K562 (cell line): ENCODE measurements around the gene ADAMTS7. TPM values are rescaled to one million over a fixed set of nuclear protein-coding genes. Genes with fewer than 3 reads are reported as not detected.

Experiments used
- ATAC-seq: fragments of 200-7000 bp; cut with Tn5 transposase; 3 replicates; pipeline ENCODE4 v1.9.1; 2020; ENCODE audit warnings: moderate library complexity
- Bru-seq: library from RNA; stranded (reverse); fragments of 400-500 nt; gene quantifications from one replicate; lab custom pipeline; 2021; lab: Mats Ljungman, UMichigan
- BruChase-seq, 2 experiments: library from RNA; stranded (reverse); fragments of 400-500 nt; gene quantifications; one replicate each; lab custom pipeline; 2021; lab: Mats Ljungman, UMichigan
- BruUV-seq: library from RNA; stranded (reverse); fragments of 400-500 nt; replicated peaks from 2 replicates; lab custom pipeline; 2021; lab: Mats Ljungman, UMichigan
- CTCF ChIA-PET: fragments of 300-600 bp; formaldehyde crosslinking; extraction: SDS; loops from one replicate; lab custom pipeline; 2021; ENCODE audit warnings: low intra/inter-chr PET ratio; lab: Yijun Ruan, JAX
- POLR2A ChIA-PET: fragments of 300-600, 350-650 bp; sonication (Branson Sonifier 250); formaldehyde crosslinking; extraction: SDS; loops from one replicate; lab custom pipeline; 2021; ENCODE audit warnings: antibody characterized with exemption, inconsistent platforms; lab: Yijun Ruan, JAX
- DNase-seq, 4 experiments: peaks; one replicate each; pipeline versions ENCODE4 v3.0.0 to v3.0.0-alpha.2; 2011 to 2018; ENCODE audit warnings: low spot score in 3 of 4, mixed read lengths in 3 of 4; ENCODE audit errors: extremely low read depth in 1 of 4
- FAIRE-seq: peaks from 2 replicates; lab custom pipeline; 2011; peaks lifted over from hg19 to GRCh38; lab: Jason Lieb, UNC
- H2AFZ ChIP-seq: 2 replicates; pipeline ENCODE4 v1.6.0; 2011; ENCODE audit warnings: low read depth, low read length, control low read depth, inconsistent platforms
- H3K27ac ChIP-seq: fragments of 200-600 bp; 3 replicates; pipeline ENCODE4 v1.8.0; 2011; ENCODE audit warnings: low read depth, mild to moderate bottlenecking, control low read depth, inconsistent platforms, low read length, moderate library complexity, mixed read lengths; ENCODE audit errors: extremely low read depth
- H3K27me3 ChIP-seq, 2 experiments: fragments of 300-600 bp in 1 of 2; 2 replicates in 1 of 2; 3 replicates in 1 of 2; pipeline versions ENCODE4 v1.6.0 to v1.8.0; 2011; ENCODE audit warnings: inconsistent platforms in 2 of 2, low read length in 2 of 2, mild to moderate bottlenecking in 1 of 2, mixed read lengths in 1 of 2, moderate library complexity in 1 of 2; ENCODE audit not compliant: control insufficient read depth in 2 of 2, insufficient read depth in 2 of 2
- H3K36me3 ChIP-seq: fragments of 300-600 bp; 3 replicates; pipeline ENCODE4 v1.8.0; 2011; ENCODE audit warnings: mild to moderate bottlenecking, low read length, inconsistent platforms; ENCODE audit not compliant: control insufficient read depth, insufficient read depth
- H3K4me1 ChIP-seq, 2 experiments: fragments of 200-600 bp in 1 of 2; replicated peaks in 1 of 2; 2 replicates in 1 of 2; 3 replicates in 1 of 2; pipeline versions ENCODE4 v1.5.1 to v1.8.0; 2011; ENCODE audit warnings: inconsistent platforms in 2 of 2, low read length in 2 of 2, mild to moderate bottlenecking in 1 of 2, mixed read lengths in 1 of 2, moderate library complexity in 1 of 2; ENCODE audit not compliant: control insufficient read depth in 2 of 2, insufficient read depth in 2 of 2
- H3K4me2 ChIP-seq: 2 replicates; pipeline ENCODE4 v1.6.1; 2011; ENCODE audit warnings: low read length, control low read depth, inconsistent platforms, mixed read lengths; ENCODE audit not compliant: insufficient read depth
- H3K4me3 ChIP-seq: fragments of 200-600 bp; sonication (generic), shearing (Covaris generic); 2 replicates; pipeline ENCODE4 v1.5.1; 2016; ENCODE audit warnings: control low read depth, inconsistent platforms
- H3K79me2 ChIP-seq: fragments of 200-600 bp; 3 replicates; pipeline ENCODE4 v1.8.0; 2011; ENCODE audit warnings: low read length, inconsistent platforms; ENCODE audit not compliant: control insufficient read depth, insufficient read depth
- H3K9ac ChIP-seq, 2 experiments: 2 replicates each; pipeline versions ENCODE4 v1.6.0 to v1.6.1; 2011; ENCODE audit warnings: low read depth in 2 of 2, low read length in 2 of 2, control low read depth in 1 of 2, inconsistent platforms in 1 of 2, mild to moderate bottlenecking in 1 of 2, mixed read lengths in 1 of 2; ENCODE audit not compliant: insufficient read depth in 1 of 2
- H3K9me1 ChIP-seq: one replicate; pipeline ENCODE4 v1.6.0; 2011; ENCODE audit warnings: inconsistent platforms, mild to moderate bottlenecking, low read length, moderate library complexity; ENCODE audit not compliant: control insufficient read depth, insufficient read depth
- H3K9me3 ChIP-seq: replicated peaks from 2 replicates; pipeline ENCODE4 v1.5.1; 2011; ENCODE audit warnings: low read depth, low read length, inconsistent platforms; ENCODE audit not compliant: control insufficient read depth, insufficient read depth
- H4K20me1 ChIP-seq: replicated peaks from 2 replicates; pipeline ENCODE4 v1.6.1; 2011; ENCODE audit warnings: low read length, inconsistent platforms, mixed read lengths; ENCODE audit not compliant: control insufficient read depth, insufficient read depth
- CTCFL ChIP-seq: IDR thresholded peaks from 2 replicates; pipeline ENCODE4 v1.6.1; 2011; ENCODE audit warnings: borderline replicate concordance, low read depth, mild to moderate bottlenecking, moderate library complexity, low read length; ENCODE audit not compliant: insufficient read depth, poor library complexity, severe bottlenecking
- MYC ChIP-seq, 2 experiments: fragments of 250-450 bp in 1 of 2; sonication (Bioruptor Pico) in 1 of 2; IDR thresholded peaks; 2 replicates each; pipeline versions ENCODE4 v1.5.1 to v1.6.1; 2012 to 2021; ENCODE audit warnings: low read depth in 2 of 2, borderline replicate concordance in 1 of 2, improper control_type of control experiment in 1 of 2, low read length in 1 of 2, mild to moderate bottlenecking in 1 of 2, moderate library complexity in 1 of 2
- RB1 ChIP-seq: fragments of 450-650 bp; IDR thresholded peaks from 2 replicates; pipeline ENCODE4 v1.6.1; 2017; ENCODE audit warnings: low read depth, mild to moderate bottlenecking
- STAT5A ChIP-seq: IDR thresholded peaks from 2 replicates; pipeline ENCODE4 v1.6.1; 2012; ENCODE audit warnings: low read length, inconsistent platforms, borderline replicate concordance
- WGBS: fragments of 100-300 bp; shearing (Covaris generic); methylation state at CpG from one replicate; pipeline ENCODE4 v1.1.6; 2016; ENCODE audit warnings: low coverage, mixed read lengths; ENCODE audit not compliant: insufficient coverage; ENCODE audit errors: missing lambda C conversion rate; 5-methylcytosine and 5-hydroxymethylcytosine counted together
- in situ Hi-C: fragments of 300-500 bp; cut with MboI; formaldehyde crosslinking; loops from 4 replicates; pipeline ENCODE4 v1.15.0; 2018; ENCODE audit warnings: inconsistent platforms, mixed read lengths
- intact Hi-C: fragments of 100-400 bp; cut with micrococcal nuclease; formaldehyde crosslinking; loops from 2 replicates; pipeline ENCODE4 v1.14.2; 2022
- long read RNA-seq, 3 experiments: library from polyadenylated mRNA in 2 of 3; library from RNA in 1 of 3; unstranded in 2 of 3; stranded (forward) in 1 of 3; transcript quantifications; one replicate each; pipeline ENCODE4 v2.0.0, GENCODE V29; 2019 to 2022
- polyA minus RNA-seq, 3 experiments: library from RNA; depleted of rRNA, polyadenylated mRNA; stranded (reverse); fragments of >200 nt; gene quantifications; 2 replicates each; pipeline ENCODE4 v1.2.3, GENCODE V29; 2011
- polyA plus RNA-seq, 8 experiments: library from polyadenylated mRNA; depleted of rRNA in 4 of 8; stranded (reverse) in 5 of 8; unstranded in 3 of 8; fragments of >200 nt; fragmentation: Nextera tagmentation in 2 of 8; fragmentation: Illumina TruSeq in 1 of 8; extraction: Ambion mirVana in 2 of 8; extraction: Trizol in 1 of 8; gene quantifications; 2 replicates each; pipeline versions ENCODE4 v1.2.1 to v1.2.3, GENCODE V29; 2011 to 2014; ENCODE audit warnings: inconsistent platforms in 1 of 8, missing spikeins in 1 of 8
- total RNA-seq, 7 experiments: library from RNA; depleted of rRNA in 6 of 7; stranded (reverse); fragments of >200 nt in 6 of 7; fragmentation: Illumina TruSeq in 2 of 7; extraction: Trizol in 2 of 7; gene quantifications; 2 replicates each; pipeline versions ENCODE4 v1.2.1 to v1.2.3, GENCODE V29; 2011 to 2021; ENCODE audit warnings: low replicate concordance in 1 of 7
- TF ChIP-seq, protein P1 (sequence below), 2 experiments: IDR thresholded peaks; 2 replicates each; pipeline ENCODE4 v1.6.1; 2012; ENCODE audit warnings: improper control_type of control experiment in 2 of 2, low read depth in 2 of 2, low read length in 2 of 2, borderline replicate concordance in 1 of 2

The ADAMTS7 gene, protein sequence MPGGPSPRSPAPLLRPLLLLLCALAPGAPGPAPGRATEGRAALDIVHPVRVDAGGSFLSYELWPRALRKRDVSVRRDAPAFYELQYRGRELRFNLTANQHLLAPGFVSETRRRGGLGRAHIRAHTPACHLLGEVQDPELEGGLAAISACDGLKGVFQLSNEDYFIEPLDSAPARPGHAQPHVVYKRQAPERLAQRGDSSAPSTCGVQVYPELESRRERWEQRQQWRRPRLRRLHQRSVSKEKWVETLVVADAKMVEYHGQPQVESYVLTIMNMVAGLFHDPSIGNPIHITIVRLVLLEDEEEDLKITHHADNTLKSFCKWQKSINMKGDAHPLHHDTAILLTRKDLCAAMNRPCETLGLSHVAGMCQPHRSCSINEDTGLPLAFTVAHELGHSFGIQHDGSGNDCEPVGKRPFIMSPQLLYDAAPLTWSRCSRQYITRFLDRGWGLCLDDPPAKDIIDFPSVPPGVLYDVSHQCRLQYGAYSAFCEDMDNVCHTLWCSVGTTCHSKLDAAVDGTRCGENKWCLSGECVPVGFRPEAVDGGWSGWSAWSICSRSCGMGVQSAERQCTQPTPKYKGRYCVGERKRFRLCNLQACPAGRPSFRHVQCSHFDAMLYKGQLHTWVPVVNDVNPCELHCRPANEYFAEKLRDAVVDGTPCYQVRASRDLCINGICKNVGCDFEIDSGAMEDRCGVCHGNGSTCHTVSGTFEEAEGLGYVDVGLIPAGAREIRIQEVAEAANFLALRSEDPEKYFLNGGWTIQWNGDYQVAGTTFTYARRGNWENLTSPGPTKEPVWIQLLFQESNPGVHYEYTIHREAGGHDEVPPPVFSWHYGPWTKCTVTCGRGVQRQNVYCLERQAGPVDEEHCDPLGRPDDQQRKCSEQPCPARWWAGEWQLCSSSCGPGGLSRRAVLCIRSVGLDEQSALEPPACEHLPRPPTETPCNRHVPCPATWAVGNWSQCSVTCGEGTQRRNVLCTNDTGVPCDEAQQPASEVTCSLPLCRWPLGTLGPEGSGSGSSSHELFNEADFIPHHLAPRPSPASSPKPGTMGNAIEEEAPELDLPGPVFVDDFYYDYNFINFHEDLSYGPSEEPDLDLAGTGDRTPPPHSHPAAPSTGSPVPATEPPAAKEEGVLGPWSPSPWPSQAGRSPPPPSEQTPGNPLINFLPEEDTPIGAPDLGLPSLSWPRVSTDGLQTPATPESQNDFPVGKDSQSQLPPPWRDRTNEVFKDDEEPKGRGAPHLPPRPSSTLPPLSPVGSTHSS (N-terminal part only)
- 0.76 TPM in 1 of 2 replicates, not detected in the other for total RNA-seq (2011; cell fraction: chromatin; rRNA removed; ENCODE audit: low replicate concordance)
- total RNA-seq (2011; cell fraction: nucleolus; rRNA removed), result 0.13 and 0.50 TPM in 2 replicates
- total RNA-seq (2011; cell fraction: nucleoplasm; rRNA removed), result 0.31 TPM in 1 of 2 replicates, not detected in the other
- not detected in 2 replicates for total RNA-seq (2014; rRNA removed)
- total RNA-seq (2014; rRNA removed; fragmentation: Illumina TruSeq; extraction: Trizol), result not detected in 2 replicates
- not detected in 2 replicates for total RNA-seq (2015; rRNA removed; fragmentation: Illumina TruSeq; extraction: Trizol)
- 0.07 and 0.13 TPM in 2 replicates for total RNA-seq (2021)
- 0.12 TPM in 1 of 2 replicates, not detected in the other for polyA plus RNA-seq (2011; rRNA removed)
- polyA plus RNA-seq (2011; cell fraction: cytosol; rRNA removed), result 0.06 and 0.09 TPM in 2 replicates
- 0.11 and 0.13 TPM in 2 replicates for polyA plus RNA-seq (2011; cell fraction: nucleus; rRNA removed)
- polyA plus RNA-seq (2012), result 0.03 and 0.21 TPM in 2 replicates
- polyA plus RNA-seq (2014; fragmentation: Illumina TruSeq; extraction: Trizol), result not detected in 2 replicates
- not detected for polyA plus RNA-seq (2014; fragmentation: Nextera tagmentation; extraction: Ambion mirVana)
- polyA plus RNA-seq (2014; rRNA removed), result 0.05 TPM in 1 of 2 replicates, not detected in the other
- 0.12 and 0.18 TPM in 2 replicates for polyA minus RNA-seq (2011; rRNA and poly(A)+ RNA removed)
- polyA minus RNA-seq (2011; cell fraction: cytosol; rRNA and poly(A)+ RNA removed), result not detected in 2 replicates
- 0.13 and 0.22 TPM in 2 replicates for polyA minus RNA-seq (2011; cell fraction: nucleus; rRNA and poly(A)+ RNA removed)
- percentile 20 among the genes with signal in this experiment for Bru-seq, nascent RNA
- percentile 11 among the genes with signal in this experiment for BruChase-seq, experiment 1, labeled RNA remaining after a 2-hour chase
- BruChase-seq, experiment 2, labeled RNA remaining after a 6-hour chase, result percentile 12 among the genes with signal in this experiment
- long read RNA-seq, experiment 1, result 0 reads
- long read RNA-seq, experiment 2, result 0 reads
- long read RNA-seq, experiment 3, result 0 reads

DNA sequence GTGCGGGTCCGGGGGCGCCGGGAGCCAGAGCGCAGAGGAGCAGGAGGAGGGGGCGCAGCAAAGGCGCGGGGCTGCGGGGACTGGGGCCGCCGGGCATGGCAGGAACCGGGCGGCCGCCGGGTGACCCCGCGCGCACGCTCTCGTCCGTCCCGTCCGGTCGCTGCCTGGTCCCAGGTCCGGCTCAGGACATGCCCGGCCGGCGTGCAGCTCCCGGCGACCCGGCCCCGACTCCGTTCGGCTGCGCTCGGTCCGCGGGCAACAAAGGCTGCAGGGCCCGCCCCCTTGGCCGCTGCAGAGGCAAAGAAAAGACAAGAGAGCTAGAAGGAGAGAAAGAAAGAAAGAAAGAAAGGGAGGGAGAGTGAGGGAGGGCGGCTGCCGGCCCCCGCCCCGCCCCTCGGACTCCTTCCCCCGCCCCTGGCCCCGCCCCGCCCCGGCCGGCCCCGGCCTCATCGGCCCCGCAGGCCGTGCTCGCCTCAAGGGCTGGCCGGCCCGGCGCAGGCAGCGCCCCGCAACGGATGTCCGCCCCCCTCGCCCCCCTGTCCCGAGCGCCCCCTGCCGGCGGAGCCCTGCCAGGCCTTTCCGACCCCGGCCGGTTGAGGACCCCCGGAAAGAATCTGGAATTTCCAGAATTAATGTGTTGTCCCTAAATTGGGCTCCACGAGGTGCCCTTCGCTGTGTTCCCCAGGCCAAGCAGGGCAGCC is at the start of gene ADAMTS7:
Gene ADAMTS7, minus strand, starts transcription at position 341 of the 701 bp plus-strand sequence. Its CDS starts 244 bp downstream, at position 97.
- peak within 1 kb of the TSS; percentile 45 to 85 for H3K9ac ChIP-seq
- H3K9me1 ChIP-seq, result peaks cover 6% of the 10 kb centered on the region
- H3K4me1 ChIP-seq, result peaks cover 0 to 22% of the 10 kb centered on the region in 2 experiments; a peak in 3 of 5 replicates
- H3K36me3 ChIP-seq, result no peaks in the 10 kb centered on the region
- peak within 1 kb of the TSS; percentile 80 for H2AFZ ChIP-seq
- H3K27me3 ChIP-seq, result peaks cover 21 to 27% of the 10 kb centered on the region in 2 experiments; a peak in 3 of 5 replicates
- DNase-seq (peak; percentile 72 to 97 (median 95)), FAIRE-seq (no peak), ATAC-seq (peak; percentile 97)
- H3K9me3 ChIP-seq, result peaks cover 5% of the 10 kb centered on the region; the same call in 1 of the 2 replicates
- intact Hi-C loops (no loop called here), in situ Hi-C loops (no loop called here)
- H3K4me3 ChIP-seq, result peak within 1 kb of the TSS; percentile 46
- CTCF ChIA-PET, result no interaction called here
- H3K79me2 ChIP-seq, result no peaks in the 10 kb centered on the region
- peaks cover 6% of the 10 kb centered on the region; the same call in 1 of the 2 replicates for H4K20me1 ChIP-seq
- peak within 1 kb of the TSS; percentile 66 for H3K4me2 ChIP-seq
- POLR2A ChIA-PET, result interaction anchor here (1.0 to 1.1 kb wide), 4 partner anchors 19 to 133 kb away, joined by 3 to 4 read pairs (median 3); partner anchors contain the start of gene CTSH
- no TSS peak for BruUV-seq
- 3% methylated on average over 27 of the region's 73 CpGs for whole genome bisulfite sequencing
- no peak within 1 kb of the TSS for H3K27ac ChIP-seq
- peak; percentile 80 for TF ChIP-seq CTCFL
- peak; percentile 11; the same call in 1 of the 2 replicates for TF ChIP-seq RB1
- TF ChIP-seq, protein P1, sequence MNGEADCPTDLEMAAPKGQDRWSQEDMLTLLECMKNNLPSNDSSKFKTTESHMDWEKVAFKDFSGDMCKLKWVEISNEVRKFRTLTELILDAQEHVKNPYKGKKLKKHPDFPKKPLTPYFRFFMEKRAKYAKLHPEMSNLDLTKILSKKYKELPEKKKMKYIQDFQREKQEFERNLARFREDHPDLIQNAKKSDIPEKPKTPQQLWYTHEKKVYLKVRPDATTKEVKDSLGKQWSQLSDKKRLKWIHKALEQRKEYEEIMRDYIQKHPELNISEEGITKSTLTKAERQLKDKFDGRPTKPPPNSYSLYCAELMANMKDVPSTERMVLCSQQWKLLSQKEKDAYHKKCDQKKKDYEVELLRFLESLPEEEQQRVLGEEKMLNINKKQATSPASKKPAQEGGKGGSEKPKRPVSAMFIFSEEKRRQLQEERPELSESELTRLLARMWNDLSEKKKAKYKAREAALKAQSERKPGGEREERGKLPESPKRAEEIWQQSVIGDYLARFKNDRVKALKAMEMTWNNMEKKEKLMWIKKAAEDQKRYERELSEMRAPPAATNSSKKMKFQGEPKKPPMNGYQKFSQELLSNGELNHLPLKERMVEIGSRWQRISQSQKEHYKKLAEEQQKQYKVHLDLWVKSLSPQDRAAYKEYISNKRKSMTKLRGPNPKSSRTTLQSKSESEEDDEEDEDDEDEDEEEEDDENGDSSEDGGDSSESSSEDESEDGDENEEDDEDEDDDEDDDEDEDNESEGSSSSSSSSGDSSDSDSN (IDR thresholded peaks at IDR 0.05; ENCODE audit: borderline replicate concordance in 1 of 2, low read depth in 2 of 2, low read length in 2 of 2), result 0 out of 4 replicates have a peak, but pooled peaks of 1 of the 2 experiments have one; percentile 46
- TF ChIP-seq MYC (IDR thresholded peaks at IDR 0.05; ENCODE audit: low read depth, low read length), result 0 out of 2 replicates have a peak, but pooled peaks have one; percentile 11
- no peak for TF ChIP-seq MYC (CRISPR knock-in tag; IDR thresholded peaks at IDR 0.05; ENCODE audit: borderline replicate concordance, low read depth)
- no peak for TF ChIP-seq STAT5A
